Body of pancreas (tissue), 4 donors: Measurements from ENCODE around the gene IL17B.

Experiments used
- CTCF ChIP-seq, 7 experiments: fragments of 450-650 bp in 4 of 7; fragments of 200-600 bp in 3 of 7; sonication (generic) in 3 of 7; IDR thresholded peaks; one replicate each; pipeline ENCODE4 v1.5.1; 2016 to 2019; ENCODE audit warnings: antibody characterized with exemption in 7 of 7
- POLR2A ChIP-seq, 3 donors: fragments of 450-650 bp; IDR thresholded peaks; one replicate each; pipeline ENCODE4 v1.6.1; 2016; ENCODE audit warnings: antibody characterized with exemption in 3 of 3, mild to moderate bottlenecking in 2 of 3

GRCh38 chr5:149345147-149345891 lies 33.8 kb downstream of the IL17B start, which contains the start of gene GRPEL2:
- peak in 1 of 7 experiments; percentile 19 for TF ChIP-seq CTCF (IDR thresholded peaks at IDR 0.05)
- TF ChIP-seq POLR2A (IDR thresholded peaks at IDR 0.05): peak in 2 of 3 donors; percentile 77 to 78
